Spleen (tissue), 11 donors: Measurements from ENCODE around the gene MAP1LC3B2. TPM values are rescaled to one million over a fixed set of nuclear protein-coding genes. Genes with fewer than 3 reads are reported as not detected.
A peak's percentile ranks its signal among the peaks of the same experiment; 100 is the strongest.

Source experiments
- DNase-seq: peaks from one replicate; pipeline ENCODE4 v3.0.0-alpha.2; 2020
- H3K27ac ChIP-seq, 8 donors: fragments of 200-600 bp; sonication (generic) in 7 of 8; 1 replicate in 4 of 8; 2 replicates in 4 of 8; pipeline versions ENCODE4 v1.5.0 to v1.8.0; 2016 to 2021; ENCODE audit warnings: inconsistent platforms in 4 of 8, mild to moderate bottlenecking in 4 of 8, moderate library complexity in 1 of 8
- H3K27me3 ChIP-seq, 7 donors: fragments of 200-600 bp; sonication (generic) in 6 of 7; replicated peaks in 1 of 7; 1 replicate in 4 of 7; 2 replicates in 3 of 7; pipeline versions ENCODE4 v1.5.0 to v1.8.0; 2016 to 2021; ENCODE audit warnings: inconsistent platforms in 3 of 7, mild to moderate bottlenecking in 1 of 7
- H3K36me3 ChIP-seq, 6 donors: fragments of 200-600 bp; sonication (generic) in 5 of 6; 1 replicate in 4 of 6; 2 replicates in 2 of 6; pipeline versions ENCODE4 v1.5.0 to v1.8.0; 2016 to 2021; ENCODE audit warnings: inconsistent platforms in 2 of 6
- H3K4me1 ChIP-seq, 6 donors: fragments of 200-600 bp; sonication (generic) in 5 of 6; 1 replicate in 3 of 6; 2 replicates in 3 of 6; pipeline versions ENCODE4 v1.5.0 to v1.8.0; 2016 to 2021; ENCODE audit warnings: inconsistent platforms in 3 of 6
- H3K4me3 ChIP-seq, 8 donors: fragments of 200-600 bp; sonication (generic) in 7 of 8; 1 replicate in 4 of 8; 2 replicates in 4 of 8; pipeline versions ENCODE4 v1.5.0 to v1.8.0; 2016 to 2021; ENCODE audit warnings: inconsistent platforms in 4 of 8, mild to moderate bottlenecking in 4 of 8, moderate library complexity in 2 of 8
- H3K9me3 ChIP-seq, 8 donors: fragments of 200-600 bp; sonication (generic) in 7 of 8; 1 replicate in 4 of 8; 2 replicates in 4 of 8; pipeline versions ENCODE4 v1.5.0 to v1.8.0; 2016 to 2021; ENCODE audit warnings: inconsistent platforms in 4 of 8
- CTCF ChIP-seq, 11 experiments: fragments of 200-600 bp in 7 of 11; fragments of 450-650 bp in 4 of 11; sonication (generic) in 4 of 11; IDR thresholded peaks in 8 of 11; conservative IDR thresholded peaks in 3 of 11; 1 replicate in 7 of 11; 2 replicates in 4 of 11; pipeline versions ENCODE4 v1.4.0 to v1.8.0; 2016 to 2021; ENCODE audit warnings: antibody characterized with exemption in 11 of 11, inconsistent platforms in 4 of 11, mild to moderate bottlenecking in 1 of 11
- POLR2A ChIP-seq, 3 donors: fragments of 450-650 bp; IDR thresholded peaks; one replicate each; pipeline ENCODE4 v1.5.1; 2017; ENCODE audit warnings: antibody characterized with exemption in 3 of 3, mild to moderate bottlenecking in 1 of 3
- POLR2AphosphoS5 ChIP-seq, 3 donors: sonication (generic); formaldehyde crosslinking; IDR thresholded peaks; one replicate each; pipeline ENCODE4 v1.5.1; 2017; ENCODE audit warnings: antibody characterized with exemption in 3 of 3
- WGBS, 5 donors: extraction: QIAGEN DNeasy Blood & Tissue Kit in 3 of 5; methylation state at CpG; one replicate each; pipeline versions ENCODE4 v1.1.5 to v1.1.7; 2013 to 2018; 5-methylcytosine and 5-hydroxymethylcytosine counted together
- intact Hi-C: fragments of 100-400 bp; cut with DNase I; formaldehyde crosslinking; loops from one replicate; pipeline ENCODE4 v1.15.0; 2023; ENCODE audit warnings: low total_unique reads
- polyA plus RNA-seq, 3 donors: library from polyadenylated mRNA; stranded (reverse); fragments of 200-250 nt; gene quantifications; one replicate each; pipeline ENCODE4 v1.2.1, GENCODE V29; 2013
- total RNA-seq, 7 donors: library from RNA; depleted of rRNA in 3 of 7; stranded (reverse); fragments of >200 nt in 3 of 7; fragmentation: NEBNext Ultra II Directional in 4 of 7; extraction: Animal tissue kit (Norgen Biotek cat#: 25700) in 4 of 7; gene quantifications; one replicate each; pipeline versions ENCODE4 v1.1.0 to v1.2.1, GENCODE V29; 2016 to 2021
- donor health status: healthy with polysubstance abuse.
- donor health status: DM: no; HTN: no; CAD: no; lungs with moderate emphysema.
- donor health status: DM: no; HTN: no; CAD: no.
- donor health status: Bipolar disorder and iron deficiency.
- donor health status: healthy.
- donor health status: DM: no; HTN: no; CAD: no.
- donor health status: DM: yes; HTN: yes; CAD: no.

The MAP1LC3B2 gene
- total and polyA plus RNA-seq, 10 donors: 0.86 to 3.0 (median 1.7) TPM

DNA sequence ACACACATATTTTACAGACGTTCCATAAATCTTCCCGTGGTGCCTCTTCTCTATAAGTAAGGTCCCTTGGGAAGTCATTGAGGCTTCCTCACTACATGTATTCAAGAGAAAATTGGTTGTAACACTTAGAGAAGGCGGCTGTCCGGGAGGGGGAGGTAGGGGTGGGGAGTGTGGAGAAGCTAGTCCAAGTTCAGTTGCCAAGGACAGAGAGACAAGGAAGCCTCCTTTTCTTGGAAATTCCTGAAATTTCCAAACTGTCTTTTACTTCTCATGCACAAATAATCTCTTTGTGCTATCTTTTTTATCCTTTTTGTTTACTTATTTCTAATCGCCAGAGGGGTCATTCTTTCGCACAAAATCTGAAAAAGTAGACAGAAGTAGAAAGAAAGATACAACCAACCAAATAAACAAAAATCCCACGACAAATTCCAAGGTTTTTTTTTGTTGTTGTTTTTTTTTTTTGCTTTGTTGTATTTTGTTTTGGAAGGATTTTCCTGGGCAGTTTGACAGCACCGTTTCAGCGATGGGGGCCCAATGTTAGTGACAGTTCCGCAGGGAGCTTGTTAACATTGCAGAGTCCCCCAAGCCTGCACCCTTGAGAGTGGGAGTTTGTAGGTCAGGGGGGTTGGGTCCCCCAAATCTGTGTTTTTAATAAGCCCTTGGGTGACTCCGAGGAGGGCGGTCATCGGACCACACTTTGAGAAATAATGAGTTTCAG is 45.2 kb downstream of the MAP1LC3B2 start:
- Histone ChIP-seq H3K9me3 (no peaks in the 10 kb centered on the region), H3K4me1 (peaks cover 0 to 44% (median 11%) of the 10 kb centered on the region in 6 donors), H3K36me3 (no peaks in the 10 kb centered on the region), H3K27me3 (peaks cover 0 to 7% (median 0%) of the 10 kb centered on the region in 7 donors), H3K27ac (peak overlapping the region in 2 of 8 donors; percentile 15 to 42), H3K4me3 (no peak overlapping the region)
- intact Hi-C loops: loop anchor here (10.0 kb wide), 3 partner anchors 330 to 610 kb away; partner anchors contain the start of gene MED13L
- no peak for TF ChIP-seq POLR2A (IDR thresholded peaks at IDR 0.05)
- WGBS, 5 donors: 62 to 75% (median 69%) methylated on average over 13 of the region's 13 CpGs
- DNase-seq: no peak

DNA sequence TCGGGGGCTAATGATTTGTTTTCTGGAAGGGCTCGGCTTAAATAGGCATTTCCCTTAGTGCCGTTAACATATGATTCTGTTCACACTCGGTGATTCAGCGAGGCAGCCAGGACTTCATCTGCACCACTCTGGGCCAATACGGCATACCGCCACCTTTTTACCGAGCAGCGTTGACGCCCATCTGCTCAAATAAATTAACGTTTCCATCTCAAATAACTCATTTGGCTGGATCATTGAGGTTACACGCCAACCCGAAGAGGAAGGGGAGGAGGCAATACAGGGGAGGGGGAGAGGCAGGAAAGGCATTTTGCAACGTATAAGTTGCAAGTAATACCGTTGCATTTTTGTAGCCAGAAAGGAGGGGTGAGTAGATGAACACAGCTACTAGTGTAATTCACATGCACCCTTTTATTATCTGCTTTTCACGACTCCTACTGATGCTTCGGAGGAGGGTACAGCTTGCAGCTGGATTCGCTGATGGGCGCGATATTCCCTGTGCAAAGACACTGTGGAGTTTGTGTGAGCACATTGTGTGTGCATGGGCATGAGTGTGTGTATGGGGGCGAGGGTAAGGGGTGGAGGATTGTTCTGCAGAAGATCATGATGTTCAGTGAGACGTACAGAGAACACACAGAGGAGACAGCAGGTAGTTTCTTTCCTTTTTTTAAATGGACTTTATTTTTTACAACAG is 45.9 kb downstream of the MAP1LC3B2 start:
- peak overlapping the region in 1 of 8 donors; percentile 6 for H3K4me3 ChIP-seq
- DNase-seq: no peak

GRCh38 chr12:116606397-116606796 is 47.2 kb downstream of the MAP1LC3B2 start:
- no peaks in the 10 kb centered on the region for H3K36me3 ChIP-seq
- 69 to 83% (median 74%) methylated on average over 4 of the region's 4 CpGs for WGBS, 5 donors
- no peaks in the 10 kb centered on the region for H3K9me3 ChIP-seq
- H3K4me3 ChIP-seq: no peak overlapping the region
- intact Hi-C loops: loop anchor here (10.0 kb wide), 3 partner anchors 332 to 612 kb away; partner anchors contain the start of gene MED13L
- no peak for DNase-seq
- TF ChIP-seq POLR2A (IDR thresholded peaks at IDR 0.05) (no peak), CTCF (IDR thresholded peaks at IDR 0.05 in 8 of 11, conservative IDR thresholded peaks at IDR 0.05 in 3 of 11) (no peak)
- H3K4me1 ChIP-seq: peaks cover 0 to 53% (median 9%) of the 10 kb centered on the region in 6 donors
- peaks cover 0 to 7% (median 0%) of the 10 kb centered on the region in 7 donors for H3K27me3 ChIP-seq
- H3K27ac ChIP-seq: no peak overlapping the region

More for the DNA sequence above, 45.9 kb downstream of the MAP1LC3B2 start:
- 50 to 78% (median 71%) methylated on average over 22 of the region's 22 CpGs for WGBS, 5 donors
- Histone ChIP-seq H3K27ac (peak overlapping the region in 1 of 8 donors; percentile 42), H3K36me3 (no peaks in the 10 kb centered on the region), H3K4me1 (peaks cover 0 to 44% (median 8%) of the 10 kb centered on the region in 6 donors), H3K27me3 (peaks cover 0 to 7% (median 0%) of the 10 kb centered on the region in 7 donors), H3K9me3 (no peaks in the 10 kb centered on the region)
- intact Hi-C loops: loop anchor here (10.0 kb wide), 3 partner anchors 330 to 610 kb away; partner anchors contain the start of gene MED13L
- no peak for TF ChIP-seq POLR2A (IDR thresholded peaks at IDR 0.05)
- TF ChIP-seq CTCF (IDR thresholded peaks at IDR 0.05 in 8 of 11, conservative IDR thresholded peaks at IDR 0.05 in 3 of 11): no peak
- TF ChIP-seq POLR2AphosphoS5 (IDR thresholded peaks at IDR 0.05): no peak

GRCh38 chr12:116607039-116607438 is 47.9 kb downstream of the MAP1LC3B2 start:
- DNase-seq: no peak
- Histone ChIP-seq H3K4me3 (no peak overlapping the region), H3K27ac (no peak overlapping the region), H3K36me3 (no peaks in the 10 kb centered on the region), H3K9me3 (no peaks in the 10 kb centered on the region), H3K4me1 (peaks cover 0 to 52% (median 9%) of the 10 kb centered on the region in 6 donors), H3K27me3 (peaks cover 0 to 7% (median 0%) of the 10 kb centered on the region in 7 donors)
- intact Hi-C loops: loop anchor here (10.0 kb wide), 3 partner anchors 332 to 612 kb away; partner anchors contain the start of gene MED13L
- TF ChIP-seq CTCF (IDR thresholded peaks at IDR 0.05 in 8 of 11, conservative IDR thresholded peaks at IDR 0.05 in 3 of 11) (no peak), POLR2A (IDR thresholded peaks at IDR 0.05) (no peak), POLR2AphosphoS5 (IDR thresholded peaks at IDR 0.05) (no peak)
- WGBS, 5 donors: 92 to 100% (median 95%) methylated on average over 6 of the region's 6 CpGs
